Ovary (tissue), 3 donors: ENCODE measurements around the gene BFAR.

ENCODE experiments used
- CTCF ChIP-seq, 3 donors: fragments of 450-650 bp in 2 of 3; fragments of 200-600 bp in 1 of 3; IDR thresholded peaks; one replicate each; pipeline versions ENCODE4 v1.5.1 to v1.8.0; 2016 to 2022; ENCODE audit warnings: antibody characterized with exemption in 3 of 3, mild to moderate bottlenecking in 1 of 3
- POLR2A ChIP-seq: fragments of 450-650 bp; IDR thresholded peaks from one replicate; pipeline ENCODE4 v1.6.1; 2017; ENCODE audit warnings: antibody characterized with exemption, mild to moderate bottlenecking, moderate library complexity
- donor health status: DM: no; HTN: no; CAD: no.

GRCh38 chr16:14586637-14587305 is 46.0 kb upstream of the BFAR start:
- TF ChIP-seq CTCF (IDR thresholded peaks at IDR 0.05), result no peak
- no peak for TF ChIP-seq POLR2A
